GM04504 (cell line): ENCODE results near the gene HPS3.
"Not testable (repeated sequence)": the region's sequence is repeated elsewhere in the genome, so short reads cannot be mapped to it uniquely, and the experiment has no call there.

Source experiments
- DNase-seq: peaks from one replicate; pipeline ENCODE4 v3.0.0-alpha.2; 2012; ENCODE audit warnings: low read depth

The HPS3 gene

DNA sequence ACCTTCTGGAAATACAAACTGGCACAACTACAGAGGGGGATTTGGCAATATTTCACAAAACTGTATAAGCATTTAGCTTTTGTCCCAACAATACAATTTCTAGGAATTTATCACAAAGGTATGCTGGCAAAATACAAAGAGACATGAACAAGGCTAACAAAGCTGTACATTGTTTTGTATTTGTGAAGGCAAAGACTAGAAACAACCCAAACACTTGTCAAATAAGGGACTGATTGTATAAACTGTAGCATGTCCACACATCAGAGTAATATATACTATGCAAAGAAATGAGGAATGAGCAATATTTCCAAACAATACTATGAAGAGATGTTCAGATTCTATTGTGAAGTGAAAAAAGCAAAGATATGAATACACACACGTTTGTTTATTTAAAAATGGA is 65.8 kb downstream of the HPS3 start:
- DNase-seq, result no peak

DNA sequence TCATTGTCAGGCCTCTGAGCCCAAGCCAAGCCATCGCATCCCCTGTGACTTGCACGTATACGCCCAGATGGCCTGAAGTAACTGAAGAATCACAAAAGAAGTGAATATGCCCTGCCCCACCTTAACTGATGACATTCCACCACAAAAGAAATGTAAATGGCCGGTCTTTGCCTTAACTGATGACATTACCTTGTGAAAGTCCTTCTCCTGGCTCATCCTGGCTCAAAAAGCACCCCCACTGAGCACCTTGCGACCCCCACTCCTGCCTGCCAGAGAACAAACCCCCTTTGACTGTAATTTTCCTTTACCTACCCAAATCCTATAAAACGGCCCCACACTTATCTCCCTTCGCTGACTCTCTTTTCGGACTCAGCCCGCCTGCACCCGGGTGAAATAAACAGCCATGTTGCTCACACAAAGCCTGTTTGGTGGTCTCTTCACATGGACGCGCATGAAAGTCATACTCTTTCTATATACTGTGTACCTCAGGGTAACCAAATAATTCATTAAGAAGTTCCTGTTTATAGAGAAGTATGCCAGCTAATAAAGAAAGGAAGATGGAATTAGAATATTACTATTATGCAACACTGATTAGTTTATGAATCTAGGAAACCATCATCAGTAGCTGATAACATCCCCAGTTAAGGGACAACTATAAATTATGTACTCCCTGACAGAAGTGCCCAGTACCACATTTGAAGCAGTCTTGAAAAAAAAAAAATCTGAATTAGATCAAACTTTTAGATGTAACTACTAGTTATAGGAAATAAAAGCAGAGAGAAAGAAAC is 67.6 kb downstream of the HPS3 start:
- DNase-seq, result not testable (repeated sequence)

DNA sequence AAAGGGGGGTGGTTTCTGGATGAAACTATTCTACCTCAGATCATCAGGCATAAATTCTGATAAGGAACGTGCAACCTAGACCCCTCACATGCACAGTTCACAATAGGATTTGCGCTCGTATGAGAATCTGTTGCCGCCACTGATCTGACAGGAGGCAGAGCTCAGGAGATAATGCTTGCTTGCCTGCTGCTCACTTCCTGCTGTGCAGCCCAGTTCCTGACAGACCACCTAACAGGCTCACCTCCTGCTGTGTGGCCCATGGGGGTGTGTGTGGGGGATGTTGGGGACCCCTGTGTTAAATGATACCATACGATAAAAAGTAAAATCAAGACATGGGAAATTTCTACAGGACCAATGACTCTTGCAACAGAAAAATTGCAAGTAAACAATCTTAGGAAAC is 68.2 kb downstream of the HPS3 start:
- no peak for DNase-seq

DNA sequence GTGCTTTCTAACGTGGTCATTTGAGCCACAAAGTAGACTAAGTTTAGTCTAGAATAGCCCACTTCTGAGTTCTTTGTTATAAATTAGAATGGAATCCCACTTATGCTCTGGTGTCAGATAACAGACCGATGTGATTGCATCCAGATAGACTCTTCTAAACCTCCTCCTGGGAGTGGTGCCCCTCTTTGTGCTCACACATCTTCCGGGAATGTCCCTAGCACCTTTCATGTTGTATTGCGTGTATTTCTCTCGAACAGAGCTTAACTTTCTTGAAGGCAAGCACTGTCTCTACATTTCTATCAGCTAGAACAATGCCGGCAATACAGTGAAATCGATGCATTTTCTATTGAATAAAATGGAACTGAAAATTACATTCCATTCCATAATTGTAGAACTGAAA is 69.2 kb downstream of the HPS3 start:
- no peak for DNase-seq

DNA sequence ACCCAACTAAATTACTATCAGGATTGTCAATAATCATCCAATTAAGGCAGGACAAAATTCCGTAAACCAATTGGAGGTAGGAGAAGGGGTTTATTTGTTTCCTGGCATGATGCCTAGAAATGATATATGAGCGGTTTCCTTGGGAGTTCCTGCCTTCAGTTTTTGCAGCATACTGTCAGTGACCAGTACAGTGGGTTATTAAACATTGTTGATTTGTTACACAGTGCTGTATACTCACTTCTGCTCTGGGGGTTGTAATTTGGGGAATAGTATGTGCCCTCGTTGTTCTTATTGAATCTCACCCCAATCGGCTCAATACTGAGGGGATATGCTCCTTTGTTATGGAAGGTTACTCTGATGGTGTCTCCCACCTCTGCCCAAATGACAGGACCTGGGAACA is 70.0 kb downstream of the HPS3 start:
- DNase-seq, result no peak

DNA sequence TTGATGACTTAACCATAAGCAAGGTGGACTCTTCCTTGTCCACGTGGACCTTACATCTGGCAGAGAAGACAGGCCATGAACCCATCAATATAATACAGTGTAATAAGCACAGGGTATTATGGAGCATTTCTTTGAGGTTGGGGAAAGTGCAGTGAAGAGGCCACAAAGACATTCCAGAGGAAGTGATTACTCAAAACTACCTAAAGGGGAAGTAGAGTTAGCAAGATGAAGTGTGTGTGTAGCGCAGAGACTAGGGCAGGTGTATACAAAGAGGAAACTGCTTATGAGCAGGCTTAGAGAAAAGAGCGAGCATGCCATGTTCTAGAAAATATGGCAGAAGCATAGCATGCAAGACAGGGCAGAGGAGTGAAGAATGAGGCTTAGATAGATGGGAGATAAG is 74.3 kb downstream of the HPS3 start:
- DNase-seq, result no peak

DNA sequence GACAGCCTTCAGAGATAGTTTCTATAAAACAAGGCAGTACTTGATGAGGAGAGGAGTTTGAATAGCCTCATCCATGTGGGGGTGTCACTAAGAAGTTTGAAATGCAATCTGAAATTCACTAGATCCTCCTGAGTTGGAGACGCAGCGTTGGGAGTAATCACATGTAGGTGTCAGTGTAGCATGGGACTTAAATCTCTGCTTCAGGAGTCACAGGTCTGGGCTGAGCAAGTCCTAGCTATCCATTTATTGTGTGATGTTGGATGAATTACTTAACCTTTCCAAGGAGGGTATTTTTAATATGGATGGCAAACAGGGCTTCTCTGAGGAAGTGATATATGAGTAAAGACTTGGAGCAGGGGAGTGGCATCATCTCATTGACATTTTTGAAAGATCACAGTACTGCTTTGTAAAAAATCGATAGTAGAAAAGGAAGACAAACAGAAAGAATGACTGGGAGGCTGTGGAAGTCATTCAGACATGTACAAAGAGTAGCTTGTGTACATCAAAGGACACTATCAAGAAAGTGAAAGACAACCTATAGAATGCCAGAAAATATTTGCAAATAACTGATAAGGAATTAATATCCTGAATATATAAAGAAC is 75.1 kb downstream of the HPS3 start:
- no peak for DNase-seq

DNA sequence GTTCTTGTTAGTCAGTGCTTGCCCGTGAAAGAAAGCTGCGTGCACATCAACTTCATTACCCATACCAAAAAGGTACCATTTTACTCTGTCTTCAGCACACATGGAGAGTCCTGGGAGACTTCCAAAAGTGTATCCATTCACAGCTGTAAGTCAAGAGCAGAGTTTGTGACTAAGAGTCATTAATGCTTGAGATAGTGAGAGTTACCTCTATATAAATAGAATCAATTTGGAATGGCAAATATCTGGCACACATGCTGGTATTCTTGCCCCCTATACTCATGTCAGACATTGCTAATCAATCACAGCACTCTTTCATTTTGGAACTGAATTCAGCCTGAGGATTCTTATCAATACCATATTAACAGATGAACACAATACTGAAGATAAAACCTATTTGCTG is 78.0 kb downstream of the HPS3 start:
- DNase-seq, result no peak

DNA sequence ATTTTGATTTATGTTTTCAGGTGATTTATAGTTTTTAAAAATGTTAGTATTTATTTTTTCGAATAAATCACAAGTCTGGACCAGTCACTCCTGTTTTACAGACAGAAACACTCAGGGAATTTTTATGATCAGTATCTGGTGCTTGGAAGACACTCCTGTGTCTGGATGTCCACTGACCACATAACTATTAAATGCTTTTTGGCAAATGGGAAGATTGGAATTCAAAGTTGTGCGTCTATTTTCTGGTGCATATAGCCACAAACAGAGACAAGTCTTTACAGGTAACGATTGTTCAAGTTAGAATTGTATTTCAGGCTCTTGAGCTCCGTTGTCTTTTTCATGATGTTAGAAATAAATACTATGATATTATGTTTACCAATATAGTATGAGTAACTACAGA is 80.0 kb downstream of the HPS3 start:
- DNase-seq, result no peak

DNA sequence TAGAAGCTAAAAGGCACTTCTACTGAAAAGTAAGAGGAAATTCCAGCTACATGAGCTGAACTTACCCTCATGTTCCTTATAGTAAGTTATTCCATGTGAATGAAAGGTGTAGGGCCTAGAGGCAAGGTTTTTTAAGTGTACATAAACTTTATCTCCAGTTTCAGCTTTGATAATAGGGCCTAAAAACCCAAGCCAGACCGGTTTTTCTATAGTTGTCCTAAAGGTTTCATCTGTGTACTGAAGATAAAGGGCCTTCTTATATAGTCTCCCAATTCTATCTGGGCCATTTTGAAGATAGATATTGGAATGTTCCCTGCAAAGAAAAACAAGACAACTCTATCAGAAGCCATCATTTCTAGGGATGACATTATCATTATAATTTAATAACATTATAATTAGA is 82.9 kb downstream of the HPS3 start:
- no peak for DNase-seq

DNA sequence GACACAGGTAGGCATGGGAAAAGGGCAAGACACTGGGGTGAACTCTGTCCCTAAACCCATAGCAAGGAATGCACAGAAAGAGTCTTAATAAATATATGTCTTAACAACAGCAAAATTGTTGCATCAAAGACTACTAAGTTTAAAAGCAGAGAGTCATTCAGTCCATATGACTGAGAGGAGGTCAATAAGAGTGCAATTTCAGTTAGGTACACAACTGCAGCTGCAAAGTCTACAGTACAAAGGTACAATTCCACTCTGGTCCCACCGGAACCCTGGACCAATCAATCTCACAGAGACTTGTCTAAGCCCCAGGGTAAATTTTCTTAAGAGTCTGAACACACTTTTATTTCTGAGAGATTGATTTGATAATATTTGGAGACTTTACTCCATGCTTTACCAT is 85.3 kb downstream of the HPS3 start:
- DNase-seq, result no peak

DNA sequence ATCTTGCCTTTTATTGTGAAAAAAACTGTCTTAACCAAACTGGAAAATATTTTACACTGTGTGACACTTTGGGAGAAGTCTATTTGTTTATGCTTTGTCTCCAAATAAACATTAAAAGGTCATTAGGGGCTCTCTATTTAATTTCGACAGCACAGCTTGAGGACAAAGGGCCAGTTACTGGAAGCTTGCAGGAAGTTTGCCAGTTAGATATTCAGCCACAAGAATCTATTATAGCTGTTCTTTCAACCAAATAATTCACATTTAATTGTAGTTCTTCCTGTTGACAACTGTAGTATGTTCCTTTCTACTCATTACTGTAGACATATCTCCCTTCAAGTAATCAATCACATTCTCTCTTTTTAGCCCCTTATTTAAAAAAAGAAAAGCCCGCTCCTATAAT is 86.1 kb downstream of the HPS3 start:
- DNase-seq, result no peak

DNA sequence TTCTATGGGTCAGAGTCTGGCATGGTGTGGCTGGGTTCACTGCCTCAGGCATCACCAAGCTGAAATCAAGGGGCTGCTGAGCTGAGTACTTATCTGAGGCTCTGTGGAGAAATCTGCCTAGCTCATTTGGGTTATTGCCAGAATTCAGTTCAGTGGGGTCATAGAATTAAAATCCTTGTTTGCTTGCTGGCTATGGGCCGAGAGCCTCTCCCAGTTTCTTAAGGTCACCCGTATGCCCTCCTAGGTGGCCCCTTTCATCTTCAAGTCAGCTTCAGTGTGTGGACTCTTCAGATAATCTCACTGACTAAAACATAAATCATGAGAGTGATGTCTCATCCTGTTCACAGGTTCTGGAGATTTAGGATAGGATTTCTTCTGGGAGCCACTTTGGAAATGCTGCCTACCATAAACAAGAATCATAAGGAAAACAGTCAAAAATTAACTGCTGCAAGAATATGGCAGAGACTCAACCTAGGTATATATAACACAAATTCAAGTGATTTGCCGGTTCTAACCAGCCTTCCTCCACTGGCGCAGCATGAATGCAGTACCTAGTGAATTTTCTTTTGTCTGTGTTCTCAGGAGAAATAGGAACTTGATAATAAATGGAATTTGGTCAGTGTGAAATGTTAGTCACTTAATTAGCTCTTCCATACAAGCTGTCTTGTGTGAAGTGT is 86.9 kb downstream of the HPS3 start:
- DNase-seq, result no peak

DNA sequence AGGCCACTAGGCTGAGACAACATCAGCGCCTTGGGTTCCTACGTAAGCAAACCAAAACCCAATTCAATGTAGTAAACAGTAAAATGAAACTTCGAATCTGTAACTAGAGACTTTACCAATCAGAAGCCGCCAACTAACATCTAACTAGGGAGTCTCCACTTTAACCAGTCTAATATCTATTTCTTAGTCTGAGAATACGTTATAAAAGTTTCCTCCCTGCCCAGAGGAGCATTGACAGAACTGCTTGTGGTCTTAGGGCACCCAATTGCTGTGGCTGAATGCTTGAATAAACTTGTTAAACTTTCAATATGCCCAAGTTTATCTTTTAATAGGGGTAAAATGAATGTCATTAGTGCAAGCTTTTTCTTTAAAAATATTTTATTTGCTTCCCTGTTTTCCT is 87.9 kb downstream of the HPS3 start:
- no peak for DNase-seq

DNA sequence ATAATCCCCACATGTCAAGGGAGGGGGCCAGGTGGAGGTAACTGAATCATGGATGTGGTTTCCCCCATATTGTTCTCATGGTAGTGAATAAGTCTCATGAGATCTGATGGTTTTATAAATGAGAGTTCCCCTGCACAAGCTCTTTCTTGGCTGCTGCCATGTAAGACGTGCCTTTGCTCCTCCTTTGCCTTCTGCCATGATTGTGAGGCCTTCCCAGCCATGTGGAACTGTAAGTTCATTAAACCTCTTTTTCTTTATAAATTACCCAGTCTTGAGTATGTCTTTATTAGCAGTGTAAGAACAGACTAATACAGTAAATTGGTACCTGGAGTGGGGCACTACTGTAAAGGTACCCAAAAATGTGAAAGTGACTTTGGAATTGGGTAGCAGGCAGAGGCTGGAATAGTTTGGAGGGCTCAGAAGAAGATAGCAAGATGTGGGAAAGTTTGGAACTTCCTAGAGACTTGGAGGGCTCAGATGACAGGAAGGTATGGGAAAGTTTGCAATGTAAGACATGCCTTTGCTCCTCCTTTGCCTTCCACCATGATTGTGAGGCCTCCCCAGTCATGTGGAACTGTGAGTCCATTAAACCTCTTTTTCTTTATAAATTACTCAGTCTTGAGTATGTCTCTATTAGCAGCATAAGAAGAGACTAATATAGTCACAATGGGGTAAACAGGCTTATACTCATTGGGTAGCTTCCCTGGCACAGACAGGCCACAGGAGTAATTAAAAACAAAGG is 90.1 kb downstream of the HPS3 start:
- DNase-seq, result not testable (repeated sequence)

DNA sequence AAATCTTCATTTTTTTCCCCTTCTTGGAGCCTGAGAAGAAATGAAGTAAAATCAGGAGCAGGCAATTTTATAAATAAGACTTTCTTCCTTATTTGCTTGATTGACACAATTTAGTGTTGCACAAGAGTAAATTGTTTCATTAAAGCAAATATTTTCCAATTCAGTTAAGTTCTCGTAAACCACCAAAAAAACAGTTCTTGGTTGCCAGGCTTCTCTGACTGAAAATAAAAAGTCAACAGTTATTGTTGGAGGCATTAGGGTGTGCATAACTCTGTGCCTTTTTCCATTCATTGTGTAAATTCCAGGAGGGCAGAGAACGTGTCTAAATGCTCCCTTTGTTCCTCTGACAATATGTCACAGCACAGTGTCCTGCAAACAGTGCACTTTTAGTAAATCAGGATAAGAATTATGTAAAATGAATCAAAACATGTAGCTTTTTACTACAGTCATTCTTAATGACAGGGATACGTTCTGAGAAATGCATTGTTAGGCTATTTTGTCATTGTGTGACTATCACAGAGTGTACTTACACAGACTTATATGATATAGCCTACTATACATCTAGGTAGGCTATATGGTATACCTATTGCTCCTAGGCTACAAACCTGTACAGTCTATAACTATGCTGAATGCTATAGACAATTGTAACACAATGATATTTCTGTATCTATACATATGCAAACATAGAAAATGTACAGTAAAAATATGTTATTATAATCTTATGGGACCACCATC is 92.5 kb downstream of the HPS3 start, which contains the start of gene CP:
CP (minus strand) TSS at position 47 of the 735 bp plus-strand sequence; CDS start at position 10, 37 bp downstream.
- DNase-seq, result no peak
